GM06990 (cell line): ENCODE measurements around the gene PRDM10.

Experiments
- DNase-seq: peaks from one replicate; pipeline ENCODE4 v3.0.0-alpha.2; 2011; ENCODE audit not compliant: insufficient read length; ENCODE audit errors: extremely low read depth
- H3K27me3 ChIP-seq: replicated peaks from 2 replicates; pipeline ENCODE4 v1.6.0; 2011; ENCODE audit warnings: low read length; ENCODE audit not compliant: control insufficient read depth, insufficient read depth
- H3K36me3 ChIP-seq: 2 replicates; pipeline ENCODE4 v1.5.1; 2011; ENCODE audit warnings: low read length; ENCODE audit not compliant: control insufficient read depth, insufficient read depth
- H3K4me3 ChIP-seq: replicated peaks from 2 replicates; pipeline ENCODE4 v1.5.1; 2011; ENCODE audit warnings: low read depth, mild to moderate bottlenecking, control low read depth, low read length
- CTCF ChIP-seq: IDR thresholded peaks from 2 replicates; pipeline ENCODE4 v1.5.1; 2011; ENCODE audit warnings: low read length, control low read depth, mild to moderate bottlenecking, inconsistent platforms; ENCODE audit not compliant: insufficient read depth, poor library complexity, severe bottlenecking

The PRDM10 gene

GRCh38 chr11:129979046-129979605, 23.5 kb downstream of the PRDM10 start:
- no peak for DNase-seq
- no peak for TF ChIP-seq CTCF
- Histone ChIP-seq H3K4me3 (no peak overlapping the region), H3K36me3 (no peaks in the 10 kb centered on the region), H3K27me3 (no peaks in the 10 kb centered on the region)

- DNase-seq: no peak
- Histone ChIP-seq H3K36me3 (no peaks in the 10 kb centered on the region), H3K4me3 (no peak overlapping the region), H3K27me3 (no peaks in the 10 kb centered on the region)
- TF ChIP-seq CTCF: no peak
These were observed 24.2 kb downstream of the PRDM10 start for GRCh38 chr11:129978447-129978846.

- H3K4me3 ChIP-seq: no peak overlapping the region
- H3K36me3 ChIP-seq: no peaks in the 10 kb centered on the region
- no peak for DNase-seq
- no peak for TF ChIP-seq CTCF
- H3K27me3 ChIP-seq: no peaks in the 10 kb centered on the region
These were observed 26.3 kb downstream of the PRDM10 start for GRCh38 chr11:129976328-129976727.

GRCh38 chr11:129975543-129975942, 27.1 kb downstream of the PRDM10 start:
- Histone ChIP-seq H3K4me3 (no peak overlapping the region), H3K27me3 (no peaks in the 10 kb centered on the region)
- no peak for DNase-seq

GRCh38 chr11:129974672-129975071, 28.0 kb downstream of the PRDM10 start:
- no peak overlapping the region for H3K4me3 ChIP-seq
- no peaks in the 10 kb centered on the region for H3K36me3 ChIP-seq
- H3K27me3 ChIP-seq: no peaks in the 10 kb centered on the region
- no peak for TF ChIP-seq CTCF
- DNase-seq: no peak

More at GRCh38 chr11:129975543-129975942, 27.1 kb downstream of the PRDM10 start:
- no peak for TF ChIP-seq CTCF
- H3K36me3 ChIP-seq: no peaks in the 10 kb centered on the region

GRCh38 chr11:129974237-129974636, 28.4 kb downstream of the PRDM10 start:
- DNase-seq: no peak
- H3K36me3 ChIP-seq: no peaks in the 10 kb centered on the region
- TF ChIP-seq CTCF: no peak
- no peak overlapping the region for H3K4me3 ChIP-seq
- no peaks in the 10 kb centered on the region for H3K27me3 ChIP-seq
